Fibroblast of skin of right quadriceps (primary cell): ENCODE results near the gene CDKL4.
"Not testable (repeated sequence)": the region's sequence is repeated elsewhere in the genome, so short reads cannot be mapped to it uniquely, and the experiment has no call there.

Source experiments
- DNase-seq: peaks from one replicate; pipeline ENCODE4 v3.0.0-alpha.2; 2013

The CDKL4 gene

GRCh38 chr2:39228413-39229209 is 15.2 kb downstream of the CDKL4 start:
- no peak for DNase-seq

- DNase-seq: peak; percentile 57
These were observed 15.9 kb downstream of the CDKL4 start for GRCh38 chr2:39227628-39228412.

- DNase-seq: no peak
These were observed 18.2 kb downstream of the CDKL4 start for GRCh38 chr2:39225567-39225966.

GRCh38 chr2:39223909-39224308 is 19.9 kb downstream of the CDKL4 start:
- no peak for DNase-seq

- no peak for DNase-seq
These were observed 22.3 kb downstream of the CDKL4 start for GRCh38 chr2:39221459-39221858.

GRCh38 chr2:39220136-39220535 is 23.6 kb downstream of the CDKL4 start:
- DNase-seq: no peak

GRCh38 chr2:39218391-39218790 is 25.4 kb downstream of the CDKL4 start:
- DNase-seq: no peak

- DNase-seq: no peak
These were observed 26.6 kb downstream of the CDKL4 start for GRCh38 chr2:39217192-39217550.

- DNase-seq: no peak
These were observed 27.2 kb downstream of the CDKL4 start for GRCh38 chr2:39216346-39217191.

GRCh38 chr2:39215545-39215944 is 28.2 kb downstream of the CDKL4 start:
- no peak for DNase-seq

GRCh38 chr2:39213015-39213414 is 30.8 kb downstream of the CDKL4 start:
- DNase-seq: no peak

GRCh38 chr2:39210846-39211245 is 32.9 kb downstream of the CDKL4 start:
- no peak for DNase-seq

GRCh38 chr2:39203382-39203781 is 40.4 kb downstream of the CDKL4 start:
- no peak for DNase-seq

- no peak for DNase-seq
These were observed 41.0 kb downstream of the CDKL4 start for GRCh38 chr2:39202639-39203369.

- not testable (repeated sequence) for DNase-seq
These were observed 46.8 kb downstream of the CDKL4 start for GRCh38 chr2:39197003-39197402.

- DNase-seq: no peak
These were observed 49.1 kb downstream of the CDKL4 start for GRCh38 chr2:39194686-39195085.

- DNase-seq: no peak
These were observed 54.7 kb downstream of the CDKL4 start for GRCh38 chr2:39188960-39189494.

GRCh38 chr2:39183673-39184072 is 60.1 kb downstream of the CDKL4 start:
- DNase-seq: no peak

GRCh38 chr2:39181297-39181696 is 62.5 kb downstream of the CDKL4 start:
- no peak for DNase-seq

GRCh38 chr2:39179974-39180960 is 63.5 kb downstream of the CDKL4 start:
- no peak for DNase-seq

- no peak for DNase-seq
These were observed 65.0 kb downstream of the CDKL4 start for GRCh38 chr2:39178756-39179155.
